OCI-M2 (cell line): Measurements from ENCODE around the gene TDP1.

Experiments
- DNase-seq: peaks from one replicate; lab custom pipeline; 2025; ENCODE audit not compliant: unreplicated experiment; lab: John Stamatoyannopoulos, UW

The TDP1 gene

DNA sequence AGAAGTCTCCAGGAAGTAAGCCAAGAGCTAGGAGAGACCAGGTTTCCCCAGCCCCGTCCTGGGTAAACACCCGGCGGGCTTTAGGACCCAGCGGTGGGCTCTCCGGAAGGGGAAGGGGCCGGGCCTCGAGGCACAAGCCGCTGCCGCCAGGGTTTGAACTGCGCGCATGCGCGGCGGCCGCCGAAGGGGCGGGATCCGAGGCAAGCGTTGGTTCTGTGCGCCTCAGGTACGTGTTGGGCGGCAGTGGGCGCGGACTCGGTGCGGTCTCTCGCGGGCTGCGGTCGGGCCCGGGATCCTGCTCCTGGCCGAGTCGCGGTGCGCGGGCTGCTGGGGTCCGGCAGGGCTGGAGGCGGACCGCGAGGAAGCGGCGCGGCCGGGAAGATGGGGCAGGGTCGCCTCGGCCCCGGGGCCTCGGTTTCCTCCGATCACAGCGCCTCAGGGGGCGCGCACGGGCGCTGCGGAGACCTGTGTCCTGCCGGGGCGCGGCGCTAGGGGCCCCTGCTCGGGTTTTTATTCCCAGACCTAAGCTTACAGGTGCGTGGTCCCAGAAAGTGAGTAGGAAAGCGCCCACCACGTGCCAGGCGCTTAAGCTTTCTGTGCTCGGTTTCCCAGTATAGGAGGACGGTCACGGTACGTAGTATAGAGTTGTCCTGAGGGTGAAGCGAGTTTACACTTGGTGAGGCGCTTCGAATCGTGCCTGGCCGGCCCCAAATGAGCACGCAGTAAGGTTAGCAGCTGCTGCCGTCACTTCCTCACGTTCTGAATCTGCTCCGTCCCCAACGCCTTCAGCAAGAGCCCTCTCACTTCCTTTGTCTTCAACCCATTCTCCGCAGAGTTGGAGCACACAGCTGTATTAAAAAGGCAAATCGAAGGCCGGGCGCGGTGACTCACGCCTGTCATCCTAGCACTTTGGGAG, at the start of gene TDP1:
TDP1 (plus strand) TSS at position 183 of the 916 bp plus-strand sequence. CDS start 7,188 bp downstream, outside the sequence.
- peak; percentile 75 for DNase-seq

DNA sequence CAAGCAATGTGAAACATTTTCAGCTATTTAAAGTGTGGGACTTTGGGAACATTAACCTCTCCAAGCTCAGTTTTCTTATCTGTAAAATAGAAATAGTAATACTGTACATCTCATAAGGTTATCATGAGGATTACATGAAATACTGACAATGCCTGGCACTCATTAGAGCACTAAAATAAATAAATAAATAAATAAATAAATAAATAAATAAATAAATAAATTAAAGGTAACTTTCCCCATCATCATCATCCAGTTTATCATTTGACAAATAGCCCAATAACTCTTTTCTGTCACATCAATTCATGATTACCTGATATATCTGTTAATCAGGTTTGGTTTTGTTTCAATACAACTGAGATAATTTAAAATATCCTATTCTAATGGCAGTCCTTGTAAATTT, 49.7 kb upstream of the TDP1 start:
- DNase-seq: no peak

GRCh38 chr14:89907655-89908054, 48.1 kb upstream of the TDP1 start:
- DNase-seq: no peak

DNA sequence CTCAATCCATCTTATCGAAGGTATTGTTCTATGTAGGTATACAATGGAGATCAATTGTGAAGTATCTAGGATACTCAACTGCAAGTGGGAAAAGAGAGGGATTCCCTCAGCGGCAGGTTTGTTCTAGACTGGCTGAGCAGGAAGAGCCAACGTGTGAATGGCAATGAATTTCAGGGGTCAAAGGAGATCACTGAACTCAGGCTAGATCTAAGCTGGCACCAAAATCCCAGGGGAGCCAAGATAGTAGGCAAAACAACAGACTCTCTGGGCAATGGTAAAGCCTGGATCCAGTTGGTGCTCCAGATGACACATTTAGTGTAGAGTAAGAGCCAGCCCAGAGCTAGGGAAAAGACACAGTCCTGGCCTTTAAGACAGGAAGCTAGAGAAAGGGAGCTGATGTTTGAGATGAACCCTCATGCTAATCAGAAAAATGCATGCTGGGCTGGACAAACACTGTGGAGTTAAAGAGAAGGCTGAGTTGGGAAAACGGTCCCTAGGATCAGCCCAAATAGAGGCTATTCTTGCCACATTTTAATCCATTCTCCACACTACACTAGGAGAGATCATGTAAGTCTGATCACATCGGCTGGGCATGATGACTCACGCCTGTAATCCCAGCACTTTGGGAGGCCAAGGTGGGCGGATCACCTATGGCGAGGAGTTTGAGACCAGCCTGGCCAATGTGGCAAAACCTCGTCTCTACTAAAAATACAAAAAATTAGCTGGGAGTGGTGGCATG, 46.8 kb upstream of the TDP1 start:
- DNase-seq: no peak

DNA sequence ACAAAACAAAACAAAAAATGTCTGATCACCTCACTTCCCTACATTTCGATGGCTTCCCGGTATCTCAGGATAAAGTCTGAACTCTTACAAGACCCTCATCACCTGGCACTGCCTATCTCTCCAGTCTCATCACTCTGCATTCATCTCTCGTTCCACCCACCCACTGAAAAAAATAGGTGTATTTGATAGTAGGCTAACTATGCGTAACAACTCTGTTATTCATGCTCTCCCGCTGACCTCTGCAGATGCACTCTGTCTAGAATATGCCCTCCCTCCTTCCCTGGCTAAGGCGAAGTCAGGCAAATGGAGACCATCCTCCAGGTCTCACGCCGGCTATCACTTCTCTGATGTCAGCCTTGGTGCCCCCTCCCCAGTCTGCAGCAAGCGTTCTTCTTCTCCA, 46.1 kb upstream of the TDP1 start:
- no peak for DNase-seq

DNA sequence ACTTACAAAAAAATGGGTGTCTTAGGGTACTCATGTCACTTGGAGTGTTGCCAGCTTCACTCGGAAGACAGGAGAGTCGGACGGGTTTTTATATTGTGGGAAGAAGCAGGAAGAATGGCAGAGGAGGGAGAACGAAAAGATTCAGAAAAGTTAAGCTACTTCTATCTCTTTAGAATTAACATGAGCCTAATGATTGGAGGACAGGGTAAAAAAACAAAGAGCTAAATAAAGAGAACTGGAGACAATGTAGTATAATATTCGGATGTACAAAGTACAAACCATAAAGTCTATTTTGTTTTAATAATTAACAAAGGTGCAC, 45.1 kb upstream of the TDP1 start:
- no peak for DNase-seq

DNA sequence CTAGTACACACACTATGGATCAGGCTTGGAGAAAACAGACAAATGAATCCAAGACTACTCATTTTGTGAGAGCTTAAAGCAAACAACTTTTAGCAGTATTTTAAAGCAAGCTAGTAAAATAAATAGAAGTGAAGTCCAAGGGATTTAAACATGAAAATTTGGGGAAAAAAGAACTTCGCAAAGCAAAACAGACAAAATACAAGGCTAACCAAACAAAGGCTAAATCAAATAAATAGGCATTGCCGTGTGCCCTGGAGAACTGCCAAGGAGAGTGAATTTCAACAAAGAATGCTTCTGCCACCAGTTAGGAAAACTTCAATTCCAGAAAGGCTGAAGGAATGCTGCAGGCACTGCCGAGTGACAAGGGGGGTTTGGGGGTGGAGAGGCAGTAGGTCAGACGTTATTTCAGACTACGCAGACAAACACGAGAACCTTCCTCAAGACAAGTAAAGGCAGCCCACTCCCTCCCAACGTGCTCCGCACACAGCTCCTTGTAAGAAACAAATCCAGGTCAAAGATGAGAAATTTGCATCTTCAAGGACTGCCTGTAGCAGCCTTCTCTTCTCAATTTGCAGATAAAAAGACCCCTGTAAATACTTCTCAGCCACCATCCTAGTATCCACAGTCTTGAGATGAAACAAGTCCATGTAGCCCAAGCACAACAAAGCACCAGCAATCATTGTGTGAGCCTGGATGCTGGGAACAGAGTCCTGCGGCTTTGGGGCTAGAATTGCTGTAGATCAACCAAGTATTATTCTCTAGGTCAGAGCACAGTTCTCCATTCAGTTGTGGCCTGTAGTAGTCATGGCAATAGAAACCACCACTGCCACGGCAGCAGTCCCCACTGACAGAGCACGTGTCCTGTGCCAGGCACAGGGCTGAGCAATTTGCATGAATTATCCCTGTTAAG, 44.5 kb upstream of the TDP1 start:
- no peak for DNase-seq

DNA sequence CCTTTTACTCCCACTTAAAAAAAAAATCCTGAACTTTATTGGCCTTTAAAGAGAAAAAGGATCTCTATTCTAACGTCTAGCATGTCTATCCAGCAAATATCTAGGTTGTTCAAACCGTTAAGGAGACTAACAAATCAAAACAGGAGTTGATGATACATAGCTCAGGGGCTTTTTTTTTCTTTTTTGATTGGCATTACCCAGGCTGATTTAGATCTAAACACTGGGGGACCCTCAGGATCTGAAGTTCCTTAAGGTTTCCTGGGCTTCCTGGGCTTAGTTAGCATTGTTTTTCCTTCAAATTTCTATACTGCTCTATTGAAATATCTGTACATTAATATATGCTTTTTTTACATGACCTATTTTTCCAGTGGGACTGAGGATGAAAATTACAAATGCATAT, 43.5 kb upstream of the TDP1 start:
- no peak for DNase-seq

DNA sequence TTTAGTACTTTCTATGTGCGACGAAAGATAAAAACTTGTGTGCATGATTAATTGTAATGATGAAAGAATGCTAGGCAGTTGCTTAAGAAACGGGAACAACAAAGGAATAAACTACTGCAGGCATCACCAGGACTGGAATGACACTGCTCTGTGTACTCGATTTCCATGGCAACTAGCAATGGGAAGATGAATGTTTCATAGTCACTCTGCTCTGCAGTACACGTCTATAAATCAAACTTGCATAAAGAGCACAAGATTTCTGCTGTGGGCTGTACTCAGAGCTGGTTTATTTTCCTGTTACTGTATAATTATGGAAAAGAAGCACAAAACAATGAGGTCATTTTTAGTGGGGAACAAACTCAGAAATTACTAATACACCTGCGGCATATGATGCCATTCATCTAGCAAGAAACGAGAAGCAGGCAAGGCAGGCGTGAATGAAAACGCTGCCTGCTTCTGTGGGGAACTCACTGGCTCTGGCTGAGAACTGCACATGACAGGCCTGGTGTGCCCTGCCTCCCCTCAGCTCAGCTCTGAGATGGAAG, 43.0 kb upstream of the TDP1 start:
- DNase-seq: no peak

DNA sequence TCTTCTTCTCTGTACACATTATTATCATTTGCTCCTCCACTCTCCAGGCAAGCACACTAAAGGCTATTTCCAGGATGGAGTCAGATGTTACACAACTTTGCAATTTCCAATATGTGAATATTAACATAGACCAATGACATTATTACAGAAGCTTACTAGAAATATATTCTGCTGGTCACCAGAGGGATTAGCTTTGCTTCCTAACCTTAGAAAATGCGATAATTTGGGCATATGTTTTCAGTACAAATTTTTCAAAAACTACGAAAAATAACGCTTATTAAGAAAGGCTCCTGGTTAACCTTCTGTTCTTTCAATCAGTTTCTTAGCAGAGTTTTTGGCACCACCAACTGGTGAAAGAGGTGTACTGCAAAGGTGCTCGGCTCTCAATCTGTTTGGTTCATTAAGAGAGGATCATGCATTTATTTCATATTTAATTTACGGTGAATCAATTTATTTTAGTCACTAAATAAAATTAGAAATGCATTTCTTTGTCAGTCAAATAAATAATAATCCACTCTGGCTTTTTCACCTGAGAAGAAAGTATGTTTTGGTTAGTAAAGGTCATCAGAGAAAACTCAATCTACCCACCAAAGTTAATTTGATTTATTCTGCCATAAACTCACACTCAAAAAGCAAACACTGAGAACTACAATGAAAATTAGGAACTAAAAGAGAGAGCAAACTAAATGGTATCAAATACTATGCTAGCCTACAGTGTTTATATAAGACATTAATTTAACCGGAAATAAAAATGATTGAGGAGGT, 40.4 kb upstream of the TDP1 start:
- DNase-seq: peak; percentile 75

DNA sequence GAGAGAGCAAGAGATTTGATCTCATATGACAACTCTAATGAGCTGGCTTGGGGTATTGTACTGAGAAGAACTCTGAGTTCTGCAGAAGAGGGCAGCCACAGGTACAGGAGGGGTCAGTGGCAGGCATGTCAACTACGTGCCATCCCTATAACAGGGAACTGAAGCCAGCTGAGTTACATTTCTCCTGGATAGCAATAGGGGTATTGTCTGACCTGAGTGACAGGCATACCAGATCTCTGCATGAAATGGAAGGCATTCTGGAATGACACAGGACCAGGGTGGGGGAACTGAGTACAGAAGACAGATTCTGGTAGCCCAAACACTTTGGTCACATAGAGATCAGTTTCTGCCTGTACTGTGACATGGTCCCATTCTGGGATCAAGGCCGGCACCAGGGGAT, 37.0 kb upstream of the TDP1 start:
- DNase-seq: no peak

GRCh38 chr14:89920056-89920455, 35.7 kb upstream of the TDP1 start:
- no peak for DNase-seq

DNA sequence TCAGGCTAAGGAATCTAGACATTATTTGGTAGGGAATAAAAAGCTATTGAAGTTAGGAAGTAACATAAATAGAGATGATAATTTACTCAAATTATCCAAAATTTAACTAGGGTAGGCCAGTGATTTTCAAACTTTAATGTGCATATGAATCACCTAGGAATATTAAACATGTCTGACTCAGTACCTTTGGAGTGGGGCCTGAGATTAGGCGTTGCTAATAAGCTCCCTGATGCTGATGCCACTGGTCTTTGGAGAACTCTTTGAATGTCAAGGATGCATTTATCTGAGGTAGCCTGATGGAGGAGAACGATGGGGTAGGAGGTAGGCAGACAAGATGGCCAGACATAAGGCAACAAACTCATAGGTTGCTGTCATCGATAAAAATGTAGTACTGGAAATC, 34.4 kb upstream of the TDP1 start:
- DNase-seq: no peak

DNA sequence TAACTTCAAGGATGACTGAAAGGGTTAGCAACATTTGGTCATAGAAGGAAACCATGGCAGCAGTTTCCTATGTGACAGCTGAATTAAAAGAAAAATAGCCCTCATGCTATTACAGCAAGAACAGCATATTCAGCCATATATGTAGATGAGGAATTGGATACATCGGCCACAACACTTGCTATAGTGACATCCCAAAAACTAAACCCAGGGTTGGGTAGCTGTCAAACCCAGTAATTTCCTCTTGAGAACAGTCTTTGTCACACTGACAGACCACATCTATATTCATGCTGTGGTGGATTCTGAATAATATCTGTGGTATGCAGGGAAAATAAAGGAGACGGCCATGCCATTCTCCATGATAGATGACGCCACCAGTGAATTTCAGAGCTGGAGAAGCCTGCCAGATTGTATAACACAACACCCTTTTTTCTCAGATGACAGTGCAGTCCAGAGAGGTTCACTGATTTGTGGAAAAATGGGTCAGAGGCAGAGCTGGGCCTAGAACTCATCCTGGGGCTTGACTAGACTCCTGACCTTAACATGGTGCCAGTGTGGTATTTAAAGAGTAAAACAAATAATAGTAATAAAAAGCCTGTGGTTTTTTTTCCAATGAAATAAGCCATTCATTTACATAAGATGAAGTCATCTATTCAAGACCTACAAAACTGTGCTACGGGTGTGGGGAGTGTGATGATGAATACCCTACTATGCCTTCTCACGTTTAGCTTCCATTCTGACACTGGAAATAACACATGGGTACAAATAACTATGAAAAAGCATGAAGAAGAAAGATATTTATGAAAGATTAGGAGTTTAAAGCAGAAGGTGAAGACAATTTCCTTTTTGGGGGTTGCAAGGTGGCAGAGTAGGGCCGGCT, 33.5 kb upstream of the TDP1 start:
- DNase-seq: no peak

- no peak for DNase-seq
These were observed 31.5 kb upstream of the TDP1 start for GRCh38 chr14:89924268-89924667.

DNA sequence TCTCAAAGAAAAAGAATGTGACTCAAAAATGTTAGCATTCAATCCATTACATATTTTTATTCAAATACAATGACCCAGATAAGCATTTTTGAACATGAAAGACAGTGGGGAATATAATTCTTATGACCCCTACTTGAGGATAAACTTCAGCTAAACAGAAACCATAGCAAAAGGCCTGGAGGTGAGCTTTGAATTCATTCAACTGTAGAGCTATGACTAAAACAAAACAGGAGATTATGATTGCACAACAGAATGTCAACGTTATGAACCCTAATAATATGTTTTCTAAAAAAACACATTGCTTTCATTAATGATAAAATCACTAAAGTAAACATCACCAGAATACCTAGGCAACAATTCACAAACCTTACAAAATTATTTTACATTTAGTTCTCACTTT, 29.0 kb upstream of the TDP1 start:
- no peak for DNase-seq

GRCh38 chr14:89927186-89927865, 28.4 kb upstream of the TDP1 start:
- no peak for DNase-seq

- no peak for DNase-seq
These were observed 22.7 kb upstream of the TDP1 start for GRCh38 chr14:89933002-89933401.

DNA sequence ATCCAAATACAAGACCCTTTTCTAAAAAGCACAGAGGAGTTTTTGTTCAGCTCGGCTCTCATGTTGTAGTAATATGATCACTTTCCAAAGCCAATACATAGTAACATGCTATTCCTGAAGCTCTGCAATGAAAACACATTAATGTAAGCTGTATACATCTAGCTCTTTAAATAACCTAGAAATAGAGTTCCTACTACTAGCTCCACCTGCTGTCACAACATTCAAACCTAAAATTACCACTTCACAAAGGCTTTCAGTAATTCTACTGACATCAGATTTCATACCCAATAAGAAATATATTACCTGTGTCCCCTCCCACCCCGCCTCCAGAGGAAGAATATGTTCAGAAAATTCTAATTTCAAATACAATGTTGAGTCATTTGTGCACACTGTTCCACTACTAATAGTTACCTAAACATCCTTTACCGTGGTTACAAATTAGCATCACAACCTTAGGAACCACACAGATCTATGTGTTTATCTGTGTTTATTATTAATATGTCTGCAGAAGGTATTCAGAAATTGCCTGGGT, 19.0 kb upstream of the TDP1 start:
- DNase-seq: no peak
